Stimulated activated CD8-positive, alpha-beta memory T cell treated with anti-CD3 and anti-CD28 coated beads, Interleukin-12 subunit alpha, Interleukin-12 subunit beta, amount 100 ng/mL, for 1 hour (primary cell): ENCODE measurements around the gene TCEAL8.
A peak's percentile ranks its signal among the peaks of the same experiment; 100 is the strongest.
"Not testable (repeated sequence)": the region's sequence is repeated elsewhere in the genome, so short reads cannot be mapped to it uniquely, and the experiment has no call there.

Source experiments
- DNase-seq: peaks from one replicate; pipeline ENCODE4 v3.0.0-alpha.2; 2020; ENCODE audit warnings: low read depth

TCEAL8 gene, protein sequence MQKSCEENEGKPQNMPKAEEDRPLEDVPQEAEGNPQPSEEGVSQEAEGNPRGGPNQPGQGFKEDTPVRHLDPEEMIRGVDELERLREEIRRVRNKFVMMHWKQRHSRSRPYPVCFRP

GRCh38 chrX:103254921-103255493, at the start of gene TCEAL8:
Gene TCEAL8, minus strand, starts transcription at chrX:103255155. Its CDS starts 1,176 bp downstream, at chrX:103253979.
- peak; percentile 33 for DNase-seq

DNA sequence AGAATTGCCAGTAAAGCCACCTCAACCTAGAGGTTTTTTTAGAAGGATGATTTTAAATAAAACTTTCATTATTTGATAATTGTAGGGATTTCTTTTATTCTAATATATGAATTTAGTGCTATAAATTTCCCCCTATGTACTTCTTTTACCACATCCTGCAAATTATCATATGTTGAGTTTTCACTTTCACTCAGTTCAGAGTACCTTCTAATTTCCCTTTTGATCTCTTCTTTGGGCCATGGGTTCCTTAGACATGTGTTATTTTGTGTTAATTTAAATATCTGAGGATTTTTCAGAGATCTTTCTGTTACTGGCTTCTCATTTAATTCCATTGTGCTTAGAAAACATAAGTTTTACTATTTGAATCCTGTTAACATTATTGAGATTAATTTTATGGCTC, 49.8 kb upstream of the TCEAL8 start:
- DNase-seq, result no peak

DNA sequence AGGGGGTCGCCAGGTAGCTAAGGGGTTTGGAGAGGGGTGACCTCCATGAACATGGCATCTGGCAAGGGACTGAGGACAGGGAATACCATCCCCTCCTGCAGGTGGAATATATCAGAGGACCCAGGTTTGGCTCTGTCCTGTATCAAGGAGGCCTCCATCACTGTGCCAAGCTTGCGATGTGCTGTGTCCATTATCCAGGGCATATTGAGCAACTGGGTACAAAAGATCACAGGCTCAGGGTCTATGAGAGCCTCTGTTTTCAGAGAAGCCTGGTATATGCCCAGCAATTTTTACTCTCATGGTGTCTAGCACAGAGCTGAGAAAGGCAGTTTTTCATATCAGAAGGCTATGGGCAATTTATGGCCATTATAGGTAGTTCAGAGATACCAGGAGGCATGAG, 38.2 kb upstream of the TCEAL8 start:
- DNase-seq, result no peak

- DNase-seq, result no peak
These were observed 24.7 kb upstream of the TCEAL8 start for GRCh38 chrX:103279624-103280023.

- no peak for DNase-seq
These were observed 21.6 kb upstream of the TCEAL8 start, which contains the start of gene TCEAL5 for GRCh38 chrX:103276581-103277002. Gene TCEAL5, minus strand, starts transcription at chrX:103276750. Its CDS starts 2,187 bp downstream, at chrX:103274563.

GRCh38 chrX:103275947-103276567, 21.1 kb upstream of the TCEAL8 start:
- no peak for DNase-seq

- DNase-seq, result no peak
These were observed 19.3 kb upstream of the TCEAL8 start for GRCh38 chrX:103274284-103274683.

DNA sequence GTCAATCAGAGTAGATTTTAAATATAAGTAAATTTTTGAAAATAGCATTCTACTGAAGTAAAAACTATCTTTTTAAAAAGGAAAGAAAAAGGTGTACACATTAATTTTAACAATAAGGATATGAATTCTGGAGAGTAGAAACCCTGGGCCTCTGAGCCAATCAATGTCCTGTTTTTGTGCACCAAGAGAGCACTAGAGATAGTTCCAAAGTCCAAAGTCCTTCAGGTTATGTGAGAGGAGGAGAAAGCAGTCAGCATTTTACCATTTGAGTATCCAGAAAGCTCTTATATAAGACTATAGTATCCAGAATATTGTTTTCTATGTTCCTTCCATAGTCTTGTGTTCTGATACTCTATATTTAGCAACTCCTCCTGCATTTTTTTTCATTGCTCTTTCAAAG, 3.3 kb upstream of the TCEAL8 start:
- DNase-seq, result no peak

DNA sequence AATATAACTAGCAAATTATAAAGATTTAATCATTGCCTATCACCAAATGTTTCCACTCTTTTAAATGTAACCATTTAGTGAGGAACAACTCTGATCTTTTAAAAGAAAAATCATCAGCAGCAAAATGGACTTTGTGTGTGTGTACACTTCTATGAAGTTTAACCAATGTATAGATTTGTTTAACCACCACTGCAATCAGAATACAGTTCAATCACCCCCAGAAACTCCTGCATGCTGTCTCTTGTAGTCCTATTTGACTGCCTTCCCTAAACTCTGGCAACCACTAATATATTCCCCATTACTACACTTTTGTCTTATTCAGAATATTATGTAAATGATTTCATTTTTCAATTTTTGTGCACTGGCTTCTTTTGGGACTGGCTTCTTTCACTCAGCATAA, 1.7 kb upstream of the TCEAL8 start:
- DNase-seq, result no peak

DNA sequence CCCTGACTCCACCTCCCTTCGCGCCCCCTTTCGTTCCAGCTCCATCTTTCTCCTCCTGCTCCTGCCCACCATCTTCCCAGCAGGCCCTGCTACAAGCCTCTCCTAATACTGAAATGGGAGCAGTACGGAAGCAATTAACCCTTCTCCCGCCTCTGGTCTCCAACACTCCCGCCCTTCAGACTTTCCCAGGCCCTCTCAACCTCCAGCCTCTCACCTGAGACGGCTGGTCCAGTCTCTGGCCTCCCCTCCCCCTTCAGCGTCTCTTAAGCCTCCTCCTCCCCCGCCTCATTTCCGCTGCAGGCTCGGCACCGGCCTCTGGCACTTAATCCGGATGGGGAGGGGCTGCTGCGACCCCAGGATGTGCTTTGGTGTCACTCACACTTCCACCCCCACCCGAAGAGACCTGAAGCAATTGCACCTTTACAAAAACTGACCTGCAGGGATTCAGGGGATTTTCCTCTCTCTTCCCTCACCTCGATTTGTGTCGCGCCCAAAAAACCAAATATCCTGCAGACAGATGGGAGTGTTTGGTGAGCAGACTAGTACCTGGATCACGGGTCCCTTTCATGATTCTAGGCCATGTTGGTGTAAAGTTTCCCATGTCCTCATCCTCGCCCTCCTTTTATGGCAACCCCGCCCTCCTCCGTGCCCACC, 657 bp downstream of the TCEAL8 start:
- no peak for DNase-seq

GRCh38 chrX:103253608-103254007, 1.3 kb downstream of the TCEAL8 start:
- no peak for DNase-seq

DNA sequence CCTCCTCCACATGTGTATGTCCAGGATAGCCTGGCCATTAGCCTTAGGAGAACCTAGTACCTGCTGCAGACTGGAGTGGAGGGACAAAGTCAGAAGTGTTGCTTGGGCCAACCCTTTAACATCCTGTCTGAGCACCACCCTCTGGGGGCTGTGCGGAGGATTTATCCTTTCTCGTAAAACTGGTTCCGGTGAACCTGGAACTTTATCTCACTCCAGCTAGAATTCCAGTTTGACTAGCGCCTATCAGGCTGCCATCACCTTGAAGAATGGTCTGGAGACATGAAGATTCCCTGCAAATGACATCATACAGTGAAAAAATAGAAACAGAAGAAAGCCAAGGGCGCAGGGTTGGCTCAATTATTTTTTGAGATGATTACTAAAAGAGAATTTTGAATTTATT, 4.0 kb downstream of the TCEAL8 start:
- DNase-seq, result no peak

- DNase-seq, result no peak
These were observed 5.2 kb downstream of the TCEAL8 start for GRCh38 chrX:103249805-103250204.

DNA sequence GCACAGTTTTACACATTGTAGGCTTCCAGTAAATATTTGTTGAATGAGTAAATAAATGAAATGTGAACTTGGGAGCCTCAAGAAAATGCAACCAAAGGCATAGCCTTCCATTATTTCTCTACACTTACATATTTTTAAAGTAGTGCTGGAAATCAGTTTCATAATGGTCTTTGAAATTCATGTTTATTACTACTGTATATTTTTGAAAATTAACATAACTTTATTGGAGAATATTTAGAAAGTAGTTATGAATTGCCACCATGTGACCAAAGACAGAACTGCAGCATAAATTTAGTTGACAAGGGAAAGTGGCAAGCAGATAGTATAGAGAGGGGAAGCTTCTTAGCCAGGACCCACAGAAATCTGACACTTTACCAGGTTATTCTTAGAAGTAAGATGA, 6.4 kb downstream of the TCEAL8 start:
- DNase-seq, result no peak

DNA sequence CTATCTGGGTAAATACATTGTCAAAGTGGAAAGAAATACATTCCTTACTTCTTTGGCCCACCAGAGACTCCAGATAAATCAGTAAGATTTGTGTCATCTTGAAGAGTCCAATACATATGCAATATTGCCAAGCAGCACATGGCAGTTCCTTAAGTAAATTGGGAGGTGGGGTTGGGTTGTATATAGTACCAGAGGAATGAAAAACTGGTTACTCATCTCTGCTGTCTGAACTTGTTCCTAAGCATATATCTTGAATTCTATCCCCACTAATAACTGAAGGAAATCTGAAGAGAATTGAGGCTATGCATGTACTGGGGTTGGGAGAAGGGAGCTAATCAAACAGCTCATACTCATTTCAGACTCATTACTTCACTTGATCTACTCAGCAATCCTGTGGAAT, 14.8 kb downstream of the TCEAL8 start:
- no peak for DNase-seq

GRCh38 chrX:103236296-103236695, 18.7 kb downstream of the TCEAL8 start:
- DNase-seq, result no peak

DNA sequence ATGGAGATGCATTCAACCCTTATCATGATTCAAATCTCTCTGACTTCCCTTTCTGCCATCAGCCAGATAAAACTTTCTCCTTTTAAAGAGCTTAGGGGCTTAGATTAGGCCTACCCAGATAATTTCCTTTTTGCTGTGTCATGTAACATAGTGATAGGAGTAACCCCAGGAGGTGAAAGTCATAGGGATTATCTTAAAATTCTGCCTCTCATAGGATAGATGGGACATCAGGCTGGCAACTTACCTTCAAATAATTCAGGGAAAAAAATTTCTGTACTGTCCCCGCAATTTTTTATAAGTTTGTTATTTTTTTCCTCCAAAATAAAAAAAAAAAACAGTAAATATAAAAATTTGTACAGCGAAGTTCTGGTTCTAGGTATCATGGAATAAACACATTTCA, 19.3 kb downstream of the TCEAL8 start:
- not testable (repeated sequence) for DNase-seq

GRCh38 chrX:103234869-103235268, 20.1 kb downstream of the TCEAL8 start:
- DNase-seq, result no peak

GRCh38 chrX:103233263-103233662, 21.7 kb downstream of the TCEAL8 start:
- DNase-seq, result no peak

DNA sequence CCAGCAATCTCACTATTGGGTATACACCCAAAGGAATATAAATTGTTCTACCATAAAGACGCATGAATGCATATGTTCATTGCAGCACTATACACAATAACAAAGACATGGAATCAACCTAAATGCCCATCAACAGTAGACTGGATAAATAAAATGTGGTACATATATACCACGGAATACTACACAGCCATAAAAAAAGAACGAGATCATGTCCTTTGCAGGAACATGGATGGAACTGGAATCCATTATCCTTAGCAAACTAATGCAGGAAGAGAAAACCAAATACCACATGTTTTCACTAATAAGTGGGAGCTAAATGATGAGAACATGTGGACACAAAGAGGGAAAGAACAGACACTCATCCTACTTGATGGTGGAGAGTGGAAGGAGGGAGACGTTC, 29.0 kb downstream of the TCEAL8 start:
- not testable (repeated sequence) for DNase-seq

DNA sequence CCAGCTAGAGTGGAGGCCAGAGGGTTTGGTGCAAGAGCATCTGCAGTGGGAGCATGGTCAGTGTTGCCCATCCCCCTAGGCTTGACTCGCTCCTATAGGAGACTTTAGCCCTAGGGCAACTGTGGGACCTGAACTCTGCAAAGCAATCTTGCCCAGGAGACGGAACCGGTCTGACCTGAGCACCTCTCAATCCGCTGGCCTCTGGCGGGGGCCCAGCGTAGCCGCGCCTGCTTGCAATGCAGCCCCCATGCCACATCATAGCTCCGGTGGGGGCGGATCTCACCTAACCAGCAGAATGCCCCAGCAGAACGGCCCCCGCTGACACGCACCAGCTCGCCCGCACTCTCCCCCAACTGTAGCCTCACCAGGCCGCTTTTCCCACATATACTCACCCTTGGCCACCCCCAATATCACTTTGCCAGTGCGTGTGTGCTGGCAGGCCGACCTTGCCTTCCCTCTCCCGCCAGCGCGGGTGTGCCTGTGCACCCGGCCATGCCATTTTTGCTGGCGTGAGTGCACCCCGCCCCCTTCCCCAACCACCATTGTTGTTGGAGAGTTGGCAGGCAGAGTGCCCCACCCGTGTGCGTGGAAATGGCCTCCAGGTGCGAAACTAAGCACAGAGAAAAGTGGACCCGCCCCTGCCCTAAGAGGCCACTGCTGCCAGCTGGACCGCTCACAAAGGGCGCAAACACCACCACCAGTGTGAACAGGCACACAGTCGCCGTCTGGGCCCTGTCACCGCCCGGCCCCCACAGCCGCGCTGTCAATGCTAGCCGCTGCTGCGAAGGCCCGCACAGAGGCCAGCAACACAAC, 34.2 kb downstream of the TCEAL8 start:
- DNase-seq, result no peak

GRCh38 chrX:103215425-103215991, 39.4 kb downstream of the TCEAL8 start:
- no peak for DNase-seq
